ENCODE results near the gene ACTRT1.

Gene ACTRT1

GRCh38 chrX:128052303-128052702, at the start of gene ACTRT1:
TSS of gene ACTRT1 (minus strand) at chrX:128052403. CDS start at chrX:128052206, 197 bp downstream.
- no peak for DNase-seq (ENCODE audit: low spot score)

GRCh38 chrX:128078545-128078944, 26.3 kb upstream of the ACTRT1 start:
- no peak for DNase-seq (ENCODE audit: low spot score)

DNA sequence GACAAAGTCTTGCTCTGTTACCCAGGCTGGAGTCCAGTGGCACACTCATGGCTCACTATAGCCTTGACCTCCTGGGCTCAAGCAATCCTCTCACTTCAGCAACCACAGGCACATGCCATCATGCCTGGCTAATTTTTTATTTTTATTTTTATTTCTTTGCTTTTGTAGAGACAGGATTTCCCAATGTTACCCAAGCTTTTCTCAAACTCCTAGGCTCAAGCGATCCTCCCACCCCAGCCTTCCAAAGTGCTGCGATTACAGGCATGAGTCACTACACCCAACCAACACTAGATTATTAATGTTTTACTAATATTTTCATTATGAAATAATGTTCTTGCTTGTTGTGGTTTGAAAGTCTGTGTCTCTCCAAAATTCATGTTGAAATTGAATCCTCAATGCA, 5.2 kb upstream of the ACTRT1 start:
- no peak for DNase-seq (ENCODE audit: low spot score)

GRCh38 chrX:128051526-128051925, 677 bp downstream of the ACTRT1 start:
- no peak for DNase-seq (ENCODE audit: low spot score)

GRCh38 chrX:128035318-128035717, 16.9 kb downstream of the ACTRT1 start:
- DNase-seq (ENCODE audit: low spot score), result no peak

GRCh38 chrX:128021566-128021965, 30.6 kb downstream of the ACTRT1 start:
- no peak for DNase-seq (ENCODE audit: low spot score)

DNA sequence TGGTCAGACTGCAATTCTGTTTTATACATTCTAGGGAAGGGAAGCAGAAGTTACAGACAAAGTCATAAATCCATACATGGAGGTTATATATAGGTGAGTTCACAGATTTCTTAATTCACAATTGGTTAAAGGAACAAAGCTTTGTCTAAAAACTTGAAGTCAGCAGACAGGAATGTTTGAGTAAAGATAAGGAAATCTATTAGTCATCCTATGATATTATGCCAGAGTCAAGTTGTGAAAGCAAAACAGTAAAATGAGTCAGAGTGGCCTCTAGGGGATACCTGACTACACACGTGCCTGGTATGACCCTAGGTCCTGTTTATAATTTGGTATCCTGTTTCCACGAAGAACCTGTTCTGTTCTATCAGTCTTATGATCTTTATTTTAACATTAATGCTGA, 31.5 kb downstream of the ACTRT1 start:
- no peak for DNase-seq (ENCODE audit: low spot score)

GRCh38 chrX:128019218-128019617, 33.0 kb downstream of the ACTRT1 start:
- no peak for DNase-seq (ENCODE audit: low spot score)

GRCh38 chrX:128012015-128012414, 40.2 kb downstream of the ACTRT1 start:
- no peak for DNase-seq (ENCODE audit: low spot score)

- no peak for DNase-seq (ENCODE audit: low spot score)
Observed at GRCh38 chrX:128007882-128008281, 44.3 kb downstream of the ACTRT1 start.
